Subcutaneous abdominal adipose tissue (tissue), 5 donors: ENCODE measurements around the gene SDK2.

Source experiments
- H3K27ac ChIP-seq: one replicate; pipeline ENCODE4 v1.7.0; 2013; ENCODE audit warnings: low read depth, mild to moderate bottlenecking, inconsistent platforms, low read length, moderate library complexity
- H3K27me3 ChIP-seq, 5 donors: one replicate each; pipeline ENCODE4 v1.7.0; 2013; ENCODE audit warnings: low read length in 5 of 5, inconsistent platforms in 1 of 5; ENCODE audit not compliant: control insufficient read depth in 5 of 5, insufficient read depth in 4 of 5
- H3K36me3 ChIP-seq, 5 donors: one replicate each; pipeline ENCODE4 v1.7.0; 2013; ENCODE audit warnings: low read length in 5 of 5; ENCODE audit not compliant: control insufficient read depth in 5 of 5, insufficient read depth in 5 of 5
- H3K4me1 ChIP-seq, 5 donors: one replicate each; pipeline ENCODE4 v1.7.0; 2013; ENCODE audit warnings: low read length in 5 of 5, mild to moderate bottlenecking in 3 of 5, moderate library complexity in 1 of 5; ENCODE audit not compliant: control insufficient read depth in 5 of 5, insufficient read depth in 5 of 5
- H3K4me3 ChIP-seq, 5 donors: one replicate each; pipeline ENCODE4 v1.7.0; 2013; ENCODE audit warnings: low read length in 5 of 5, low read depth in 1 of 5
- H3K9ac ChIP-seq, 5 donors: one replicate each; pipeline ENCODE4 v1.7.0; 2013; ENCODE audit warnings: low read length in 5 of 5, mild to moderate bottlenecking in 4 of 5, moderate library complexity in 3 of 5
- H3K9me3 ChIP-seq, 5 donors: one replicate each; pipeline ENCODE4 v1.7.0; 2013; ENCODE audit warnings: low read length in 5 of 5; ENCODE audit not compliant: control insufficient read depth in 5 of 5
- donor health status: healthy.
- donor health status: healthy.
- donor health status: healthy.
- donor health status: healthy.
- donor health status: healthy.

Gene SDK2

GRCh38 chr17:73605444-73605843 is 38.8 kb downstream of the SDK2 start:
- Histone ChIP-seq H3K4me3 (no peak overlapping the region), H3K9ac (no peak overlapping the region), H3K9me3 (peaks cover 0 to 9% (median 4%) of the 10 kb centered on the region in 5 donors), H3K4me1 (peaks cover 0 to 2% (median under 1%) of the 10 kb centered on the region in 5 donors), H3K36me3 (no peaks in the 10 kb centered on the region), H3K27ac (no peak overlapping the region), H3K27me3 (peaks cover 0 to 12% (median 8%) of the 10 kb centered on the region in 5 donors)

GRCh38 chr17:73604476-73604875 is 39.8 kb downstream of the SDK2 start:
- Histone ChIP-seq H3K27me3 (peaks cover 0 to 6% (median 5%) of the 10 kb centered on the region in 5 donors), H3K9ac (no peak overlapping the region), H3K9me3 (peaks cover 0 to 9% (median 4%) of the 10 kb centered on the region in 5 donors), H3K4me3 (no peak overlapping the region), H3K36me3 (no peaks in the 10 kb centered on the region), H3K27ac (no peak overlapping the region), H3K4me1 (peaks cover 0 to 8% (median 6%) of the 10 kb centered on the region in 5 donors)

GRCh38 chr17:73603971-73604370 is 40.3 kb downstream of the SDK2 start:
- H3K27ac ChIP-seq, result no peak overlapping the region

GRCh38 chr17:73600103-73600871 is 44.0 kb downstream of the SDK2 start:
- peaks cover 0 to 8% (median 6%) of the 10 kb centered on the region in 5 donors for H3K4me1 ChIP-seq
- H3K36me3 ChIP-seq, result no peaks in the 10 kb centered on the region

More at GRCh38 chr17:73603971-73604370, 40.3 kb downstream of the SDK2 start:
- Histone ChIP-seq H3K4me1 (peaks cover 0 to 8% (median 6%) of the 10 kb centered on the region in 5 donors), H3K36me3 (no peaks in the 10 kb centered on the region), H3K9me3 (peaks cover 0 to 9% (median 4%) of the 10 kb centered on the region in 5 donors), H3K27me3 (peaks cover 0 to 6% (median 5%) of the 10 kb centered on the region in 5 donors), H3K4me3 (no peak overlapping the region), H3K9ac (no peak overlapping the region)

GRCh38 chr17:73599599-73599998 is 44.6 kb downstream of the SDK2 start:
- Histone ChIP-seq H3K9ac (no peak overlapping the region), H3K4me1 (peaks cover 0 to 8% (median 6%) of the 10 kb centered on the region in 5 donors), H3K27me3 (peaks cover 0 to 10% (median 4%) of the 10 kb centered on the region in 5 donors), H3K27ac (no peak overlapping the region), H3K9me3 (peaks cover 0 to 9% (median 4%) of the 10 kb centered on the region in 5 donors), H3K36me3 (no peaks in the 10 kb centered on the region), H3K4me3 (no peak overlapping the region)

More at GRCh38 chr17:73600103-73600871, 44.0 kb downstream of the SDK2 start:
- Histone ChIP-seq H3K9ac (no peak overlapping the region), H3K9me3 (peaks cover 0 to 9% (median 4%) of the 10 kb centered on the region in 5 donors), H3K27ac (no peak overlapping the region), H3K27me3 (peaks cover 0 to 10% (median 6%) of the 10 kb centered on the region in 5 donors), H3K4me3 (no peak overlapping the region)

GRCh38 chr17:73598212-73598611 is 46.0 kb downstream of the SDK2 start:
- Histone ChIP-seq H3K9ac (no peak overlapping the region), H3K9me3 (peaks cover 0 to 4% (median under 1%) of the 10 kb centered on the region in 5 donors), H3K4me3 (no peak overlapping the region), H3K36me3 (no peaks in the 10 kb centered on the region), H3K27ac (no peak overlapping the region), H3K27me3 (peaks cover 0 to 10% (median 4%) of the 10 kb centered on the region in 5 donors), H3K4me1 (peaks cover 0 to 8% (median 6%) of the 10 kb centered on the region in 5 donors)

- Histone ChIP-seq H3K27ac (no peak overlapping the region), H3K36me3 (no peaks in the 10 kb centered on the region), H3K4me1 (peaks cover 0 to 21% (median 9%) of the 10 kb centered on the region in 5 donors), H3K9ac (no peak overlapping the region), H3K27me3 (peaks cover 0 to 14% (median 7%) of the 10 kb centered on the region in 5 donors), H3K4me3 (no peak overlapping the region), H3K9me3 (no peaks in the 10 kb centered on the region)
Measured at GRCh38 chr17:73595931-73596330, 48.3 kb downstream of the SDK2 start.

- Histone ChIP-seq H3K9ac (no peak overlapping the region), H3K9me3 (no peaks in the 10 kb centered on the region), H3K27ac (no peak overlapping the region), H3K4me1 (peaks cover 0 to 21% (median 8%) of the 10 kb centered on the region in 5 donors), H3K27me3 (peaks cover 0 to 14% (median 6%) of the 10 kb centered on the region in 5 donors), H3K36me3 (no peaks in the 10 kb centered on the region), H3K4me3 (no peak overlapping the region)
Measured at GRCh38 chr17:73595479-73595878, 48.8 kb downstream of the SDK2 start.

GRCh38 chr17:73595068-73595467 is 49.2 kb downstream of the SDK2 start:
- peaks cover 0 to 13% (median 6%) of the 10 kb centered on the region in 5 donors for H3K27me3 ChIP-seq
- H3K36me3 ChIP-seq, result no peaks in the 10 kb centered on the region
- H3K27ac ChIP-seq, result no peak overlapping the region
- H3K9me3 ChIP-seq, result no peaks in the 10 kb centered on the region
- no peak overlapping the region for H3K4me3 ChIP-seq
- H3K9ac ChIP-seq, result no peak overlapping the region
- peaks cover 0 to 17% (median 4%) of the 10 kb centered on the region in 5 donors for H3K4me1 ChIP-seq

- Histone ChIP-seq H3K4me3 (no peak overlapping the region), H3K27ac (no peak overlapping the region), H3K27me3 (peaks cover 0 to 11% (median 6%) of the 10 kb centered on the region in 5 donors), H3K4me1 (peaks cover 0 to 16% (median 2%) of the 10 kb centered on the region in 5 donors), H3K36me3 (no peaks in the 10 kb centered on the region), H3K9me3 (no peaks in the 10 kb centered on the region), H3K9ac (no peak overlapping the region)
Measured at GRCh38 chr17:73594598-73594997, 49.6 kb downstream of the SDK2 start.
